BJ (cell line): Measurements from ENCODE around the gene BAHD1. TPM values are rescaled to one million over a fixed set of nuclear protein-coding genes. Genes with fewer than 3 reads are reported as not detected.

ENCODE experiments used
- CTCF ChIA-PET: fragments of 350-600 bp; formaldehyde crosslinking; extraction: SDS; loops from one replicate; lab custom pipeline; 2021; ENCODE audit warnings: antibody characterized with exemption, inconsistent platforms; lab: Yijun Ruan, JAX
- POLR2A ChIA-PET: fragments of 300-600 bp; sonication (Branson Sonifier 250); formaldehyde crosslinking; extraction: SDS; loops from one replicate; lab custom pipeline; 2021; ENCODE audit warnings: antibody characterized with exemption; lab: Charles Lee
- DNase-seq: peaks from one replicate; pipeline ENCODE4 v3.0.0-alpha.2; 2011; ENCODE audit warnings: low read depth
- H3K27me3 ChIP-seq: 2 replicates; pipeline ENCODE4 v1.6.0; 2011; ENCODE audit warnings: low read length; ENCODE audit not compliant: control insufficient read depth, insufficient read depth
- H3K36me3 ChIP-seq: 2 replicates; pipeline ENCODE4 v1.5.1; 2011; ENCODE audit warnings: low read length; ENCODE audit not compliant: control insufficient read depth, insufficient read depth
- H3K4me3 ChIP-seq: 2 replicates; pipeline ENCODE4 v1.5.1; 2011; ENCODE audit warnings: low read depth, mild to moderate bottlenecking, control low read depth, low read length
- polyA plus RNA-seq: library from polyadenylated mRNA; depleted of rRNA; stranded (reverse); fragments of >200 nt; gene quantifications from 2 replicates; pipeline ENCODE4 v1.2.3, GENCODE V29; 2011
- TF ChIP-seq, protein P1 (sequence below): IDR thresholded peaks from 2 replicates; pipeline ENCODE4 v1.5.1; 2011; ENCODE audit warnings: low read depth, mild to moderate bottlenecking, control low read depth, inconsistent platforms, low read length, moderate library complexity; ENCODE audit not compliant: insufficient read depth

The BAHD1 gene
- polyA plus RNA-seq, 1 experiment: 3.3 TPM

DNA sequence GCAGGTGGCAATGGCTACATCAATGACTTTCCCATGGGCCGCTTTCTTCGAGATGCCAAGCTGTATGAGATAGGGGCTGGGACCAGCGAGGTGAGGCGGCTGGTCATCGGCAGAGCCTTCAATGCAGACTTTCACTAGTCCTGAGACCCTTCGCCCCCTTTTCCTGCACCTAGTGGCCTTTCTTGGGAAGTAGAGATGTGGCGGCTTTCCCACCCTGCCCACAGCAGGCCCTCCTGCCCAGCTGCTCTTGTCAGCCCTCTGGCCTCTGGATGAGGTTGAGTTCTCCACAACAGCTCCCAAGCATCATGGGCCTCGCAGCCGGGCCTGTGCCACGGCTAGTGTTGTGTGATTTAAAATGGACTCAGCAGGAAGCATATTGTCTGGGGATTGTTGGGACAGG, 22.6 kb upstream of the BAHD1 start:
- TF ChIP-seq, protein P1, sequence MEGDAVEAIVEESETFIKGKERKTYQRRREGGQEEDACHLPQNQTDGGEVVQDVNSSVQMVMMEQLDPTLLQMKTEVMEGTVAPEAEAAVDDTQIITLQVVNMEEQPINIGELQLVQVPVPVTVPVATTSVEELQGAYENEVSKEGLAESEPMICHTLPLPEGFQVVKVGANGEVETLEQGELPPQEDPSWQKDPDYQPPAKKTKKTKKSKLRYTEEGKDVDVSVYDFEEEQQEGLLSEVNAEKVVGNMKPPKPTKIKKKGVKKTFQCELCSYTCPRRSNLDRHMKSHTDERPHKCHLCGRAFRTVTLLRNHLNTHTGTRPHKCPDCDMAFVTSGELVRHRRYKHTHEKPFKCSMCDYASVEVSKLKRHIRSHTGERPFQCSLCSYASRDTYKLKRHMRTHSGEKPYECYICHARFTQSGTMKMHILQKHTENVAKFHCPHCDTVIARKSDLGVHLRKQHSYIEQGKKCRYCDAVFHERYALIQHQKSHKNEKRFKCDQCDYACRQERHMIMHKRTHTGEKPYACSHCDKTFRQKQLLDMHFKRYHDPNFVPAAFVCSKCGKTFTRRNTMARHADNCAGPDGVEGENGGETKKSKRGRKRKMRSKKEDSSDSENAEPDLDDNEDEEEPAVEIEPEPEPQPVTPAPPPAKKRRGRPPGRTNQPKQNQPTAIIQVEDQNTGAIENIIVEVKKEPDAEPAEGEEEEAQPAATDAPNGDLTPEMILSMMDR: no peak
- POLR2A ChIA-PET: no interaction called here
- no peaks in the 10 kb centered on the region for H3K27me3 ChIP-seq
- CTCF ChIA-PET: interaction anchor here (1.0 to 2.7 kb wide), 5 partner anchors 12 to 139 kb away, joined by 3 to 10 read pairs (median 3); partner anchors contain the start of gene IVD
- DNase-seq: no peak
- peaks cover 16% of the 10 kb centered on the region for H3K36me3 ChIP-seq
- H3K4me3 ChIP-seq: no peak overlapping the region

- Histone ChIP-seq H3K4me3 (no peak overlapping the region), H3K36me3 (peaks cover 9% of the 10 kb centered on the region), H3K27me3 (no peaks in the 10 kb centered on the region)
- CTCF ChIA-PET: interaction anchor here (0.8 to 7.8 kb wide), 8 partner anchors 9 to 141 kb away, joined by 3 to 64 read pairs (median 20); partner anchors contain the start of genes CCDC9B and IVD
- TF ChIP-seq, protein P1: no peak
- DNase-seq: no peak
- POLR2A ChIA-PET: interaction anchor here (0.6 kb wide), 1 partner anchor 36 kb away, joined by 4 read pairs; no protein-coding TSS in a partner anchor
Measured at GRCh38 chr15:40420071-40420713, 20.6 kb upstream of the BAHD1 start.

- Histone ChIP-seq H3K4me3 (no peak overlapping the region), H3K36me3 (peaks cover 4% of the 10 kb centered on the region), H3K27me3 (no peaks in the 10 kb centered on the region)
- CTCF ChIA-PET: interaction anchor here (1.0 to 7.8 kb wide), 13 partner anchors 8 to 142 kb away, joined by 3 to 64 read pairs (median 8); partner anchors contain the start of genes CCDC9B and IVD
- TF ChIP-seq, protein P1: no peak
- no peak for DNase-seq
- POLR2A ChIA-PET: interaction anchor here (0.6 kb wide), 1 partner anchor 36 kb away, joined by 4 read pairs; no protein-coding TSS in a partner anchor
Measured at GRCh38 chr15:40420793-40421192, 20.0 kb upstream of the BAHD1 start.

DNA sequence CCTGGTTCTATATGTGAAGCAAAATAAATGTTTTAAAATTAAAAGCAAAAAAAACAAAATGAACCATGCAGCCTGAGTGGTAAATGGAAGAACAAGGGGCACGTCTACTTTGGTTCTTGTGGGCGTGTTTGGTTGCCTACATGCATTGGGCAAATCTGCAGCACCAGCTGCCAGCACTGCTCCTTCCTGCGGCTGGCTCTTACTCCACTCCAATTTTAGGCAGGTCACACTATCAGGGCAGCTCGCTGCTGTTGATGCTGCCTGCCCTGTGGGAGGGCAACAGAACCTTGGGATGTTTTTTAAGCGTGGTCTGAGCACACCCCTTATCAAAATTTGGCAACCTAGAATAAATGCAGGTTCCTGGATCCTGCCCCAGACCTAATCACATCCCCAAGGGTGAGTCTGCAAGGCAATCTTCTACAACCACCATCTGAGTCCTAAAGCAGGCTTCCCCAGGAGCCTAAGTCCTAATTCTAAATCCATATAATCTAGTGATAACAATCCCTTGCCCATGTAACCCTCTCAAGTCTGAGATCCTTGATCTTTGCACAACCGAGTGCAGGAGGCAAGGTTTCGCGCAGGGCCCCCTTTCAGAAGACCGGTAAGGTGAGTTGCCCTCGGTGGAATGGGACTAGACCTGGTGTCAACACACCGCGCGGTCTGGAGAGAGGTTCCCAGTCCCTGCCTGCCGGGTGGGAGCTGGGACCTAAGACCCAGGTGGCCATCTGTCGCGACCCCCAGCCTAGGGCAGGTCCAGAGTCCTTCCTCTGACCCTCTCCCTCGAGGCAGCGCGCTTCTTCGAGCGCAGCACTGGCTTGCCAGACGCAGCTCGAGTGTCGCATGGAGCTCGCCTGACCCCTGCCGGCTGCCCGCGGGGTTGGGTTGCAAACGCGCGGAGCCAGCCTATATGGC, 19.3 kb upstream of the BAHD1 start:
- no peaks in the 10 kb centered on the region; the same call in 1 of the 2 replicates for H3K36me3 ChIP-seq
- DNase-seq: no peak
- CTCF ChIA-PET: interaction anchor here (0.8 to 7.8 kb wide), 29 partner anchors 9 to 211 kb away, joined by 3 to 64 read pairs (median 5); partner anchors contain the start of genes CCDC9B, DISP2, INAFM2 and IVD
- POLR2A ChIA-PET: no interaction called here
- TF ChIP-seq, protein P1: peak; percentile 99
- no peak overlapping the region for H3K4me3 ChIP-seq
- no peaks in the 10 kb centered on the region for H3K27me3 ChIP-seq
